Skeletal muscle satellite cell (primary cell): ENCODE results near the gene MRPL44.
"Not testable (repeated sequence)": the region's sequence is repeated elsewhere in the genome, so short reads cannot be mapped to it uniquely, and the experiment has no call there.

Experiments
- H3K27me3 ChIP-seq: 2 replicates; pipeline ENCODE4 v1.7.0; 2013; ENCODE audit warnings: low read length; ENCODE audit not compliant: control insufficient read depth, insufficient read depth
- H3K36me3 ChIP-seq: 2 replicates; pipeline ENCODE4 v1.7.0; 2013; ENCODE audit warnings: mild to moderate bottlenecking, control low read depth, low read length; ENCODE audit not compliant: insufficient read depth
- H3K4me1 ChIP-seq: 2 replicates; pipeline ENCODE4 v1.7.0; 2013; ENCODE audit warnings: low read length; ENCODE audit not compliant: control insufficient read depth, insufficient read depth
- H3K4me2 ChIP-seq: 2 replicates; pipeline ENCODE4 v1.7.0; 2013; ENCODE audit warnings: mild to moderate bottlenecking, low read length
- H3K4me3 ChIP-seq: 2 replicates; pipeline ENCODE4 v1.7.0; 2013; ENCODE audit warnings: low read length
- H3K9ac ChIP-seq: 2 replicates; pipeline ENCODE4 v1.7.0; 2013; ENCODE audit warnings: mild to moderate bottlenecking, low read depth, low read length, moderate library complexity
- H3K9me3 ChIP-seq: replicated peaks from 2 replicates; pipeline ENCODE4 v1.7.0; 2013; ENCODE audit warnings: mild to moderate bottlenecking, control low read depth, low read length

Gene MRPL44

DNA sequence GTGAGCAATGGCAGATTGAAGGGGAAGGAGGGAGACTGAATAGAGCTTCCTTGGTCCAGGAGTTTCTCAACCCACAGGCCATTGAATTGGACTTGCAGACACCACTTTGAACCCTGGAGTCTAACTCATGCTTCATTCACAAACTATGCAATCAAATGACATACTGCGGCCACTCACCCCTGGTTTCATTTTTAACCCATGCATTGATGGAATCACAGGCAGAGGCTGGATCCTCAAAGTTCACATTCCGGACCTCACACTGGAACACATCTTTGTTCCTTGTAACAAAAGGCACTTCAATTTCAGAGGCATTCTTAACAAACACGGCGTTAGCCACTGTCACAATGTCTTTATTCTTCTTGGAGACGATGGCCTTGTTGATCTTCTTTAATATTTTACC, 40.7 kb downstream of the MRPL44 start:
- Histone ChIP-seq H3K36me3 (peaks cover 76% of the 10 kb centered on the region), H3K27me3 (no peaks in the 10 kb centered on the region), H3K4me3 (no peak overlapping the region), H3K9ac (no peak overlapping the region), H3K4me2 (no peak overlapping the region), H3K4me1 (peaks cover 3% of the 10 kb centered on the region), H3K9me3 (no peaks in the 10 kb centered on the region)

DNA sequence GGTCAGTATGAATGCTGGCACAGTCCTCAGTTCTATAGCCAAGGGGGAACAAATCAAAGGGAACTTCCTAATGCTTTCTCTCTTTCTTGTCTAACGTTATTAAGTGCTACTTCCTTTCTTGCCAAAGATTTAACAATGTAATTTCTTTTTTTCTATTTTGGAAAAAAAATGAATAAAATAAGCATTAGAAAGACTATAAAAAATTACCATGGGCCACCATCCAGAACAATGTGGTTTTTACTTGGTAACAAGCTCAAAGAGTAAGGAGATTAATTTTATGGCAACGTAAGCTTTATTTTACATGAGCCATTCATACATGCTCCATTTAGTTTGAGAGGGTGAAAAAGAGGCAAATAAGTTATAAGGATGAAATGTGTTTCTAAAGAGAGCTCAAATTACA, 41.7 kb downstream of the MRPL44 start:
- no peak overlapping the region for H3K9ac ChIP-seq
- no peak overlapping the region for H3K4me2 ChIP-seq
- H3K9me3 ChIP-seq, result no peaks in the 10 kb centered on the region
- H3K4me1 ChIP-seq, result peaks cover 4% of the 10 kb centered on the region
- H3K27me3 ChIP-seq, result no peaks in the 10 kb centered on the region
- H3K36me3 ChIP-seq, result peaks cover 71% of the 10 kb centered on the region
- H3K4me3 ChIP-seq, result no peak overlapping the region

DNA sequence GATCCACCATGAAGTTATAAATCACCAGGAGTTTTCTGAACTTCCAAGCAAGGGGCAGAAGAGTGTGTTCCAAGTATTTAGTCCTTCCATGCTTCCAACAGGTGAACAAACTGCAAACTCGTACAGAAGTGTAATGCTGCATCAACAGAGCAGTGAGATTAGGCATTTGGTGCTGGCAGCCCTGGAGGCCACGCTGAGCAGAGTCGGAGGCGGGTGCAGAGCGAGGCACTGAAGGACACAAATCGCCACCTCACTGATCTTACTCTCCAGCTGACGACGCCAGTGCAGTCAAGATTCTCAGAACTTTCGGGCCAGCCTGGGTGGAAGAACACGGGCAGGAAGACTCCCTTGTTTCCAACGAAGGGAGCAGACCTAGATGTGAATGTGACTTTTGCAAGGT, 42.6 kb downstream of the MRPL44 start:
- H3K4me2 ChIP-seq, result no peak overlapping the region
- H3K4me1 ChIP-seq, result peaks cover 6% of the 10 kb centered on the region
- peaks cover 62% of the 10 kb centered on the region for H3K36me3 ChIP-seq
- no peak overlapping the region for H3K4me3 ChIP-seq
- no peak overlapping the region for H3K9ac ChIP-seq
- no peaks in the 10 kb centered on the region for H3K9me3 ChIP-seq
- H3K27me3 ChIP-seq, result no peaks in the 10 kb centered on the region

DNA sequence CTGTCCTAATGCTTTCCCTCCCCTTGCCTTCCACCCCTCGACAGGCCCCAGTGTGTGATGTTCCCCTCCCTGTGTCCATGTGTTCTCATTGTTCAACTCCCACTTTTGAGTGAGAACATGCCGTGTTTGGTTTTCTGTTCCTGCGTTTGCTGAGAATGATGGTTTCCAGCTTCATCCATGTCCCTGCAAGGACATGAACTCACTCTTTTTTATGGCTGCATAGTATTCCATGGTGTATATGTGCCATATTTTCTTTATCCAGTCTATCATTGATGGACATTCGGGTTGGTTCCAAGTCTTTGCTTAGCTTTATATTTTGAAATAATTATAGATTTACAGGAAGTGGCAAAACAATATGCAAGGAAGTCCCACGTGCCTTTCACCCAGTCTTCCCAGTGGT, 43.4 kb downstream of the MRPL44 start:
- H3K36me3 ChIP-seq, result peaks cover 54% of the 10 kb centered on the region
- H3K9ac ChIP-seq, H3K4me2 ChIP-seq, H3K4me3 ChIP-seq, H3K9me3 ChIP-seq, H3K27me3 ChIP-seq, H3K4me1 ChIP-seq: not testable (repeated sequence)

DNA sequence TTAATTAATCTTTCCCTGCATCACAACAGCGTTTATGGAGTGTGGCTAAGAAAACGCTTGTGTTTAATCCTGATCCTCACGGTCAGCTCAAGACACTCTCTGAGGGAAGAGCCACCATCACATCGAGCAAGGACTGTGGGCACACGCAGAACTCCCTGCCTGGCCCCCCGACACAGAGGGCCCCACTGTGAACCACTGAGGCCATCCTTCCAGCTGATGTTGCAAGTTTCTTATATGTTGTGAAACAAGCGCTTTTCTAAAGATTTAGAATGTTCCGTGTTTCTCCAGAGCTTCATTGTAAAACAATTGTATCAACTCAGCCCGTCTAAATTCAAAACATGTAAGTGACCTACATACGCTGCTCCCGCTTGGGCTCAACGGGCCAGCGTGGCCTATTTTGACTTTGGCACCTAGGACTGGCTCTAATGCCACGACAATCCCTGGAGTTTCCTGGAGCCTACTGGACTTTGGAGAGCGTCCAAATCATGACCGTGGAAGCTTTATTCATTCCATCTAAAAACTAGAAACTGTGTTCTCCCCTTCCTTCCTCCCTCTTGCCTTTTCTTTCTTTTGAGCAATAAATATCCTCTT, 46.9 kb downstream of the MRPL44 start:
- Histone ChIP-seq H3K9me3 (no peaks in the 10 kb centered on the region), H3K4me1 (peaks cover 15% of the 10 kb centered on the region), H3K27me3 (no peaks in the 10 kb centered on the region), H3K4me2 (no peak overlapping the region), H3K36me3 (peaks cover 25% of the 10 kb centered on the region), H3K4me3 (no peak overlapping the region), H3K9ac (no peak overlapping the region)

DNA sequence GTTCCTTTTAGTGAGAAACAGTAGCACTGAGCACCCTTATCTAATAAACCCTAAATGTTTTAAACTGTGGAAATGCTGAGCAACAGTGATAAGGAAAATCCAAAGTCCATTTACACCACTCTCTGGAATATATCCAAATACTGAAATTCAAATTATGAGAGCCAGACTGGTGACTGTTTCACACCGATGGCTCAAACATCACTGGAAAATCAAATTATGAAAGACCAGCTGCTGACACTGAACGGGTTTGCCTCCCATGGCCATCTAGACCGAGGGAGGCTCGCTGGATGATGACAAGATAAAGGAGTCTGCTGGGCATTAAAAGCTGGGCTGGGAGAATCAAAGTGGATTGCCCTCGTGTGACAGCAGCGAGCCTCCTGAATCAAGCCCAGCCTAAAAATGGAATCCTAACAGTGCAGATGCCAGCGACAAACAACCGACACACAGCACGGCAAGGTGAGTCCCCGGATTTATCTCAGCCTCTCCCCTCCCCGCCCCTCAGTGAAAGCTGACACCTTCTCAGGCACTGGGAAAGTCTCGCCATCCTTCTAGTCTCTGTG, 51.5 kb downstream of the MRPL44 start:
- Histone ChIP-seq H3K36me3 (peaks cover 6% of the 10 kb centered on the region), H3K9ac (no peak overlapping the region), H3K9me3 (no peaks in the 10 kb centered on the region), H3K27me3 (no peaks in the 10 kb centered on the region), H3K4me1 (peaks cover 32% of the 10 kb centered on the region), H3K4me2 (peak overlapping the region; percentile 17), H3K4me3 (no peak overlapping the region)

DNA sequence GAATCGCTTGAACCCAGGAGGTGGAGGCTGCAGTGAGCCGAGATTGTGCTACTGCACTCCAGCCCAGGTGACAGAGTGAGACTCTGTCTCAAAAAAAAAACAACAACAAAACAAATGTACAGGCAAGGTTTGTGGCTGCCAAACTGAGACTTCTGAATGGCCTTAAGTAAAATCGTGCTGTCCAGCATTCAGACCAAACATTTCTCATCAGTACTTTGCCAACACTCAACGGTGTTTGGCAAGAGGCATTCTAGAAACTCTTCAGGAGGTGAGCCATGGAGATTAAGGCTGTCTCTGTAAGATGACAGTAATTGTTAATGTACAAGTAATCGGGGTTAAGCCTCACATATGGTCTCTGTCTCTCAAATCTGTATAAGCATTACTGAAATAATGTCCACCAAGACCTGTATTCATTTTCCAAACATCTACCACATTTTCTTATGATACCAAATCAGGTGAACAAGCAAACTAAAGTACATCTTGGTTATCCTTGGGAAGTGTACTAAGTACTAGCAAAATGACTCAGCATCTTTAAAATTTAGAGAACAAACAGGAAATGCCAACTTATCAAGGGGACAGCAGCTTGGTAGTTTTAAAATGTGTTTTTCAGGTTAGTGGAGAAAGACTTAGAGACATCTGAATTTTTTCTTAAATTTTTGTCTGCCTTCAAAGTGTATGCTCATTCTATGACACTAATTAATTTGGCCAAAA, 52.5 kb downstream of the MRPL44 start:
- H3K9me3 ChIP-seq, result no peaks in the 10 kb centered on the region
- H3K4me3 ChIP-seq, result no peak overlapping the region
- H3K27me3 ChIP-seq, result no peaks in the 10 kb centered on the region
- H3K4me2 ChIP-seq, result no peak overlapping the region
- no peak overlapping the region for H3K9ac ChIP-seq
- H3K4me1 ChIP-seq, result peaks cover 26% of the 10 kb centered on the region
- H3K36me3 ChIP-seq, result peaks cover 6% of the 10 kb centered on the region

DNA sequence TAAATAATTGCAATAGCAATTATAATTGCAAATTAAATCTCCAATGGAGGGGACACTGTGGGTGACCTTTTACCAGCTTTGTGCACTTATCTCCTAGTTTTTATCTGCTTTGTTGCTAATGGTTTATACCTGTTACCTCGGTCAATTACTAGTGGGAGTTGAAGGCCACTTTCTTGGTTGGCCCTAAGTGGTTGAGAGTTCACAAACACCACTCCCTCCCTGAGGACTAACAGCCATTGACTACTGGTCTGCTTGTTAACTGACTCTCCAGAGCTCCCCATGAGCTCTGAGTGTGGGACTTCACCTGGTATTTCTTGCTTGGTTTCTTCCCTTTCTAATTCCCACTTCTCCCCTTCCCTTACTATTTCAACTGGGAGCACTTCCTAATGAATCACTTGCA, 54.6 kb downstream of the MRPL44 start:
- Histone ChIP-seq H3K4me2 (no peak overlapping the region), H3K9me3 (no peaks in the 10 kb centered on the region), H3K36me3 (peaks cover 12% of the 10 kb centered on the region), H3K9ac (no peak overlapping the region), H3K27me3 (no peaks in the 10 kb centered on the region), H3K4me1 (peaks cover 26% of the 10 kb centered on the region), H3K4me3 (no peak overlapping the region)

DNA sequence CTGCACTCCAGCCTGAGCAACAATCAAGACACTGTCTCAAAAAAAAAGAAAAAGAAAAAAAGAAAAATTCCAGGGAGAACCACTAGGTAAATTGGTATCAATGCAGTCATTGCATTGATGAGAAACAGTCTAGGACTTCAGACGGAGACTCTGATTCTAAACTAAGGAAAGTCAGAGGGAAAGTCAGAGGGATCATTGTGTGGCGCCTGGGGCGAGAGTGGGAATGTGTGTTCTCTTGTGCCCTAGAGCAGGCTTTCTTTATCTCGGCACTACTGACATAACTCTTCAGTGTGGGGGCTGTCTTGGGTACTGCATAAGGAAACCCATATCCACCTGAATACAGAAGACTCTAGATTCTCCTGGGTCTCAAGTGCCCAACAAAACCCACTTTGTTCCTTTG, 57.1 kb downstream of the MRPL44 start:
- H3K36me3 ChIP-seq, result peaks cover 12% of the 10 kb centered on the region
- no peak overlapping the region for H3K9ac ChIP-seq
- no peak overlapping the region for H3K4me2 ChIP-seq
- no peaks in the 10 kb centered on the region for H3K9me3 ChIP-seq
- no peaks in the 10 kb centered on the region for H3K27me3 ChIP-seq
- H3K4me3 ChIP-seq, result no peak overlapping the region
- H3K4me1 ChIP-seq, result peaks cover 20% of the 10 kb centered on the region

DNA sequence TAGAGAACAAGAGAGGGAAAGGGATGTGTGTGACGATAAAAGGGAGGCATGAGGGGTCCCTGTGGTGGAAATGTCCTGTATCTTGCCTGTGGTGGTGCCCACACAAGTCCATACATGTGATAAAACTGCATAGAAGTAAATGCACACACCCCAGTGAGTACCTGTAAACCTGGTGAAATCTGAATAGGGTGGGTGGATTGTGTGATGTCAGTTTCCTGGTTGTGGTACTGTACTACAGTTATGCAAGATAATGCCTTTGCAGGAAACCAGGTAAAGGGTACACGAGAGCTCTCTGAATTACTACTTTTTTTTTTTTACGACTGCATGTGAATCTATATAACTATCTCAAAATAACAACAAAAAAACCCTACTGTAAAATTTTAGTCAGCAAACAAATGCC, 59.7 kb downstream of the MRPL44 start:
- H3K9me3 ChIP-seq, result no peaks in the 10 kb centered on the region
- H3K27me3 ChIP-seq, result no peaks in the 10 kb centered on the region
- H3K4me2 ChIP-seq, result no peak overlapping the region
- H3K4me3 ChIP-seq, result no peak overlapping the region
- no peak overlapping the region for H3K9ac ChIP-seq
- H3K4me1 ChIP-seq, result peaks cover 4% of the 10 kb centered on the region
- H3K36me3 ChIP-seq, result peaks cover 14% of the 10 kb centered on the region
